SK-N-SH treated with all-trans-retinoic acid at 6 μM for 48 hours (cell line): ENCODE measurements around the gene RPP21.

Experiments
- TOX ChIP-seq: fragments of 250-450 bp; sonication (Bioruptor Pico); IDR thresholded peaks from 2 replicates; pipeline ENCODE4 v1.8.0; 2021; ENCODE audit warnings: mild to moderate bottlenecking, moderate library complexity, borderline replicate concordance
- TF ChIP-seq, protein P1 (sequence below): fragments of 250-450 bp; sonication (Bioruptor Pico); IDR thresholded peaks from 2 replicates; pipeline ENCODE4 v1.8.0; 2021; ENCODE audit warnings: low read depth, mild to moderate bottlenecking, moderate library complexity, borderline replicate concordance
- TF ChIP-seq, protein P2 (sequence below): fragments of 250-450 bp; sonication (Bioruptor Pico); IDR thresholded peaks from 2 replicates; pipeline ENCODE4 v1.5.1; 2021; ENCODE audit warnings: mild to moderate bottlenecking, moderate library complexity

DNA sequence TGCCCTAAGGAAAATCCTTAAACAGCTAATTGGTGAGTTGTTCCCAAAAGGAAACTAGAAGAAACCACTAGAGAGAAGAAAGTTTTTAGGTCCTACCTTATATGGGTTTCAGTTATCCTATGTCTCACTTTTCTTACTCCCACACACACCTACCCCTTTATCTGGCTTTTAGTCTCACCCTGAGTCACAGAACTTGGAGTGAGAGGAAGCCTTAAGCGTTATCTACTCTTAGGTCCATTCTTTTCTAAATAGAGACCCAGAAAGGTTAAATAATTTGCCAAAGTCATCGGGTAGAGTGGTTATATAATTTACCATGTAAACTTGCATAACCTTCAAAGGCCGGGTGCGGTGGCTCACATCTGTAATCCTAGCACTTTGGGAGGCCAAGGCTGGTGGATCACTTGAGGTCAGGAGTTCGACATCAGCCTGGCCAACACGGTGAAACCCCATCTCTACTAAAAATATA lies 4.3 kb upstream of the RPP21 start:
- TF ChIP-seq TOX (CRISPR knock-in tag) = no peak
- TF ChIP-seq, protein P1, sequence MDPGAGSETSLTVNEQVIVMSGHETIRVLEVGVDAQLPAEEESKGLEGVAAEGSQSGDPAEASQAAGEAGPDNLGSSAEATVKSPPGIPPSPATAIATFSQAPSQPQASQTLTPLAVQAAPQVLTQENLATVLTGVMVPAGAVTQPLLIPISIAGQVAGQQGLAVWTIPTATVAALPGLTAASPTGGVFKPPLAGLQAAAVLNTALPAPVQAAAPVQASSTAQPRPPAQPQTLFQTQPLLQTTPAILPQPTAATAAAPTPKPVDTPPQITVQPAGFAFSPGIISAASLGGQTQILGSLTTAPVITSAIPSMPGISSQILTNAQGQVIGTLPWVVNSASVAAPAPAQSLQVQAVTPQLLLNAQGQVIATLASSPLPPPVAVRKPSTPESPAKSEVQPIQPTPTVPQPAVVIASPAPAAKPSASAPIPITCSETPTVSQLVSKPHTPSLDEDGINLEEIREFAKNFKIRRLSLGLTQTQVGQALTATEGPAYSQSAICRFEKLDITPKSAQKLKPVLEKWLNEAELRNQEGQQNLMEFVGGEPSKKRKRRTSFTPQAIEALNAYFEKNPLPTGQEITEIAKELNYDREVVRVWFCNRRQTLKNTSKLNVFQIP (CRISPR knock-in tag) = no peak
- TF ChIP-seq, protein P2, sequence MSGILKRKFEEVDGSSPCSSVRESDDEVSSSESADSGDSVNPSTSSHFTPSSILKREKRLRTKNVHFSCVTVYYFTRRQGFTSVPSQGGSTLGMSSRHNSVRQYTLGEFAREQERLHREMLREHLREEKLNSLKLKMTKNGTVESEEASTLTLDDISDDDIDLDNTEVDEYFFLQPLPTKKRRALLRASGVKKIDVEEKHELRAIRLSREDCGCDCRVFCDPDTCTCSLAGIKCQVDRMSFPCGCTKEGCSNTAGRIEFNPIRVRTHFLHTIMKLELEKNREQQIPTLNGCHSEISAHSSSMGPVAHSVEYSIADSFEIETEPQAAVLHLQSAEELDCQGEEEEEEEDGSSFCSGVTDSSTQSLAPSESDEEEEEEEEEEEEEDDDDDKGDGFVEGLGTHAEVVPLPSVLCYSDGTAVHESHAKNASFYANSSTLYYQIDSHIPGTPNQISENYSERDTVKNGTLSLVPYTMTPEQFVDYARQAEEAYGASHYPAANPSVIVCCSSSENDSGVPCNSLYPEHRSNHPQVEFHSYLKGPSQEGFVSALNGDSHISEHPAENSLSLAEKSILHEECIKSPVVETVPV (CRISPR knock-in tag) = no peak
